Activated CD4-positive, alpha-beta memory T cell treated with anti-CD3 and anti-CD28 coated beads for 36 hours (primary cell): ENCODE measurements around the gene JAML. TPM values are rescaled to one million over a fixed set of nuclear protein-coding genes. Genes with fewer than 3 reads are reported as not detected.

Experiments used
- CTCF ChIA-PET: fragments of 350-600 bp; sonication (Branson Sonifier 250); formaldehyde crosslinking; loops from one replicate; lab custom pipeline; 2021; ENCODE audit warnings: antibody characterized with exemption, inconsistent platforms; lab: Charles Lee
- POLR2A ChIA-PET: fragments of 350-600 bp; sonication (Branson Sonifier 250); formaldehyde crosslinking; loops from one replicate; lab custom pipeline; 2021; ENCODE audit warnings: antibody characterized with exemption; lab: Charles Lee
- DNase-seq: peaks from one replicate; pipeline ENCODE4 v3.0.0-alpha.2; 2020
- H3K27ac Mint-ChIP-seq: one replicate; pipeline ENCODE4 v1.8.0; 2021; ENCODE audit warnings: mixed read lengths
- H3K27me3 Mint-ChIP-seq: one replicate; pipeline ENCODE4 v1.8.0; 2021; ENCODE audit warnings: mixed read lengths
- H3K36me3 Mint-ChIP-seq: one replicate; pipeline ENCODE4 v1.8.0; 2021; ENCODE audit warnings: mixed read lengths
- H3K4me1 Mint-ChIP-seq: one replicate; pipeline ENCODE4 v1.8.0; 2021; ENCODE audit warnings: low read depth, mixed read lengths
- H3K4me3 Mint-ChIP-seq: one replicate; pipeline ENCODE4 v1.8.0; 2021; ENCODE audit warnings: mild to moderate bottlenecking, mixed read lengths
- H3K9me3 Mint-ChIP-seq: one replicate; pipeline ENCODE4 v1.8.0; 2021; ENCODE audit warnings: mixed read lengths
- intact Hi-C: fragments of 100-400 bp; cut with micrococcal nuclease; formaldehyde crosslinking; loops from one replicate; pipeline ENCODE4 v1.15.1; 2023
- total RNA-seq, 2 experiments: library from RNA; stranded (reverse); gene quantifications; one replicate each; pipeline ENCODE4 v1.2.3, GENCODE V29; 2021

The JAML gene
- total RNA-seq, 2 experiments from 2014 or later: 155 to 163 TPM

GRCh38 chr11:118153976-118154375 is 70.8 kb downstream of the JAML start:
- ChIA-PET POLR2A (no interaction called here), CTCF (interaction anchor here (2.3 kb wide), 1 partner anchor 18 kb away, joined by 9 read pairs; no protein-coding TSS in a partner anchor)
- no peak overlapping the region for H3K27ac Mint-ChIP-seq
- no peaks in the 10 kb centered on the region for H3K9me3 Mint-ChIP-seq
- intact Hi-C loops: no loop called here
- H3K27me3 Mint-ChIP-seq: peaks cover 61% of the 10 kb centered on the region
- H3K4me3 Mint-ChIP-seq: peak overlapping the region; percentile 30
- H3K4me1 Mint-ChIP-seq: peaks cover 13% of the 10 kb centered on the region
- DNase-seq: no peak
- H3K36me3 Mint-ChIP-seq: no peaks in the 10 kb centered on the region

- ChIA-PET CTCF (interaction anchor here (1.6 to 2.3 kb wide), 2 partner anchors 10 to 18 kb away, joined by 3 to 9 read pairs; no protein-coding TSS in a partner anchor), POLR2A (no interaction called here)
- Mint-ChIP-seq H3K27ac (no peak overlapping the region), H3K27me3 (peaks cover 61% of the 10 kb centered on the region), H3K36me3 (no peaks in the 10 kb centered on the region), H3K9me3 (no peaks in the 10 kb centered on the region), H3K4me1 (peaks cover 13% of the 10 kb centered on the region), H3K4me3 (peak overlapping the region; percentile 30)
- DNase-seq: no peak
- intact Hi-C loops: no loop called here
These were observed 71.3 kb downstream of the JAML start for GRCh38 chr11:118153516-118153915.

- Mint-ChIP-seq H3K27ac (no peak within 1 kb of the TSS), H3K36me3 (no peaks in the 10 kb centered on the region), H3K9me3 (no peaks in the 10 kb centered on the region), H3K27me3 (peaks cover 56% of the 10 kb centered on the region), H3K4me1 (peaks cover 13% of the 10 kb centered on the region), H3K4me3 (peak within 1 kb of the TSS; percentile 44)
- CTCF ChIA-PET: interaction anchor here (0.8 to 2.3 kb wide), 4 partner anchors 9 to 139 kb away, joined by 3 to 9 read pairs (median 3); no protein-coding TSS in a partner anchor
- intact Hi-C loops: no loop called here
- peak; percentile 28 for DNase-seq
- POLR2A ChIA-PET: interaction anchor here (0.6 kb wide), 1 partner anchor 1324 kb away, joined by 3 read pairs; no protein-coding TSS in a partner anchor
These were observed 72.0 kb downstream of the JAML start, which contains the start of gene SCN4B for GRCh38 chr11:118152552-118153471. SCN4B (minus strand) TSS chr11:118152823; CDS start chr11:118152673, 150 bp downstream.

GRCh38 chr11:118152020-118152551 is 72.7 kb downstream of the JAML start:
- POLR2A ChIA-PET: interaction anchor here (0.6 kb wide), 1 partner anchor 1324 kb away, joined by 3 read pairs; no protein-coding TSS in a partner anchor
- intact Hi-C loops: no loop called here
- Mint-ChIP-seq H3K27me3 (peaks cover 49% of the 10 kb centered on the region), H3K9me3 (no peaks in the 10 kb centered on the region), H3K4me1 (peaks cover 13% of the 10 kb centered on the region), H3K36me3 (no peaks in the 10 kb centered on the region), H3K27ac (no peak overlapping the region), H3K4me3 (peak overlapping the region; percentile 34)
- DNase-seq: no peak
- CTCF ChIA-PET: interaction anchor here (0.8 to 2.3 kb wide), 4 partner anchors 8 to 139 kb away, joined by 3 to 9 read pairs (median 3); no protein-coding TSS in a partner anchor

GRCh38 chr11:118151431-118151830 is 73.4 kb downstream of the JAML start:
- no peak overlapping the region for H3K27ac Mint-ChIP-seq

GRCh38 chr11:118149493-118149892 is 75.3 kb downstream of the JAML start:
- Mint-ChIP-seq H3K36me3 (no peaks in the 10 kb centered on the region), H3K27me3 (peaks cover 37% of the 10 kb centered on the region), H3K4me1 (peaks cover 10% of the 10 kb centered on the region), H3K9me3 (no peaks in the 10 kb centered on the region), H3K4me3 (no peak overlapping the region), H3K27ac (no peak overlapping the region)
- DNase-seq: no peak
- POLR2A ChIA-PET: no interaction called here
- intact Hi-C loops: loop anchor here (5.0 kb wide), 3 partner anchors 38 to 338 kb away; partner anchors contain the start of genes CD3D and CD3G
- CTCF ChIA-PET: interaction anchor here (1.7 kb wide), 1 partner anchor 23 kb away, joined by 7 read pairs; no protein-coding TSS in a partner anchor

More at GRCh38 chr11:118151431-118151830, 73.4 kb downstream of the JAML start:
- H3K36me3 Mint-ChIP-seq: no peaks in the 10 kb centered on the region
- intact Hi-C loops: no loop called here
- no peak for DNase-seq
- H3K27me3 Mint-ChIP-seq: peaks cover 44% of the 10 kb centered on the region
- CTCF ChIA-PET: interaction anchor here (2.3 kb wide), 1 partner anchor 20 kb away, joined by 9 read pairs; no protein-coding TSS in a partner anchor
- H3K4me3 Mint-ChIP-seq: no peak overlapping the region
- H3K4me1 Mint-ChIP-seq: peaks cover 8% of the 10 kb centered on the region
- POLR2A ChIA-PET: no interaction called here
- no peaks in the 10 kb centered on the region for H3K9me3 Mint-ChIP-seq

GRCh38 chr11:118148856-118149255 is 76.0 kb downstream of the JAML start:
- CTCF ChIA-PET: interaction anchor here (0.5 to 1.7 kb wide), 3 partner anchors 19 to 455 kb away, joined by 3 to 7 read pairs (median 3); no protein-coding TSS in a partner anchor
- Mint-ChIP-seq H3K27ac (no peak overlapping the region), H3K4me1 (peaks cover 8% of the 10 kb centered on the region), H3K36me3 (no peaks in the 10 kb centered on the region), H3K4me3 (no peak overlapping the region), H3K9me3 (no peaks in the 10 kb centered on the region), H3K27me3 (peaks cover 37% of the 10 kb centered on the region)
- DNase-seq: no peak
- intact Hi-C loops: loop anchor here (5.0 kb wide), 3 partner anchors 38 to 338 kb away; partner anchors contain the start of genes CD3D and CD3G
- POLR2A ChIA-PET: no interaction called here

- Mint-ChIP-seq H3K27ac (no peak overlapping the region), H3K4me3 (no peak overlapping the region), H3K4me1 (peaks cover 3% of the 10 kb centered on the region), H3K27me3 (peaks cover 36% of the 10 kb centered on the region), H3K9me3 (no peaks in the 10 kb centered on the region), H3K36me3 (no peaks in the 10 kb centered on the region)
- intact Hi-C loops: loop anchor here (5.0 kb wide), 3 partner anchors 39 to 339 kb away; partner anchors contain the start of genes CD3D and CD3G
- no peak for DNase-seq
- ChIA-PET CTCF (interaction anchor here (0.5 to 1.7 kb wide), 2 partner anchors 24 to 455 kb away, joined by 3 to 7 read pairs; no protein-coding TSS in a partner anchor), POLR2A (interaction anchor here (0.7 to 1.1 kb wide), 2 partner anchors 24 to 464 kb away, joined by 3 read pairs; no protein-coding TSS in a partner anchor)
These were observed 76.6 kb downstream of the JAML start for GRCh38 chr11:118148240-118148639.

GRCh38 chr11:118147502-118147901 is 77.3 kb downstream of the JAML start:
- intact Hi-C loops: loop anchor here (5.0 kb wide), 3 partner anchors 40 to 340 kb away; partner anchors contain the start of genes CD3D and CD3G
- no peaks in the 10 kb centered on the region for H3K9me3 Mint-ChIP-seq
- H3K4me1 Mint-ChIP-seq: peaks cover 3% of the 10 kb centered on the region
- POLR2A ChIA-PET: interaction anchor here (1.1 kb wide), 1 partner anchor 25 kb away, joined by 3 read pairs; no protein-coding TSS in a partner anchor
- no peaks in the 10 kb centered on the region for H3K36me3 Mint-ChIP-seq
- H3K4me3 Mint-ChIP-seq: no peak overlapping the region
- CTCF ChIA-PET: interaction anchor here (1.2 to 5.5 kb wide), 2 partner anchors 24 to 148 kb away, joined by 3 to 101 read pairs; no protein-coding TSS in a partner anchor
- H3K27me3 Mint-ChIP-seq: peaks cover 43% of the 10 kb centered on the region
- DNase-seq: no peak
- H3K27ac Mint-ChIP-seq: no peak overlapping the region

- intact Hi-C loops: loop anchor here (5.0 kb wide), 3 partner anchors 41 to 341 kb away; partner anchors contain the start of genes CD3D and CD3G
- H3K27me3 Mint-ChIP-seq: peaks cover 45% of the 10 kb centered on the region
- no peaks in the 10 kb centered on the region for H3K36me3 Mint-ChIP-seq
- ChIA-PET POLR2A (no interaction called here), CTCF (interaction anchor here (1.2 to 5.5 kb wide), 4 partner anchors 10 to 215 kb away, joined by 3 to 101 read pairs (median 6); no protein-coding TSS in a partner anchor)
- no peaks in the 10 kb centered on the region for H3K9me3 Mint-ChIP-seq
- peaks cover 3% of the 10 kb centered on the region for H3K4me1 Mint-ChIP-seq
- peak overlapping the region; percentile 65 for H3K4me3 Mint-ChIP-seq
- H3K27ac Mint-ChIP-seq: no peak overlapping the region
- no peak for DNase-seq
These were observed 78.3 kb downstream of the JAML start for GRCh38 chr11:118146554-118146953.
